Upper lobe of left lung (tissue), 4 donors: ENCODE data around the gene TMEM259.

ENCODE experiments used
- POLR2A ChIP-seq, 4 donors: fragments of 450-650 bp; IDR thresholded peaks; one replicate each; pipeline ENCODE4 v1.5.1; 2016 to 2017; ENCODE audit warnings: antibody characterized with exemption in 4 of 4, mild to moderate bottlenecking in 2 of 4
- TF ChIP-seq, protein P1 (sequence below), 6 experiments: fragments of 450-650 bp in 4 of 6; fragments of 200-600 bp in 2 of 6; sonication (generic) in 2 of 6; IDR thresholded peaks; one replicate each; pipeline ENCODE4 v1.5.1; 2016 to 2019; ENCODE audit warnings: antibody characterized with exemption in 6 of 6

- TF ChIP-seq, protein P1, sequence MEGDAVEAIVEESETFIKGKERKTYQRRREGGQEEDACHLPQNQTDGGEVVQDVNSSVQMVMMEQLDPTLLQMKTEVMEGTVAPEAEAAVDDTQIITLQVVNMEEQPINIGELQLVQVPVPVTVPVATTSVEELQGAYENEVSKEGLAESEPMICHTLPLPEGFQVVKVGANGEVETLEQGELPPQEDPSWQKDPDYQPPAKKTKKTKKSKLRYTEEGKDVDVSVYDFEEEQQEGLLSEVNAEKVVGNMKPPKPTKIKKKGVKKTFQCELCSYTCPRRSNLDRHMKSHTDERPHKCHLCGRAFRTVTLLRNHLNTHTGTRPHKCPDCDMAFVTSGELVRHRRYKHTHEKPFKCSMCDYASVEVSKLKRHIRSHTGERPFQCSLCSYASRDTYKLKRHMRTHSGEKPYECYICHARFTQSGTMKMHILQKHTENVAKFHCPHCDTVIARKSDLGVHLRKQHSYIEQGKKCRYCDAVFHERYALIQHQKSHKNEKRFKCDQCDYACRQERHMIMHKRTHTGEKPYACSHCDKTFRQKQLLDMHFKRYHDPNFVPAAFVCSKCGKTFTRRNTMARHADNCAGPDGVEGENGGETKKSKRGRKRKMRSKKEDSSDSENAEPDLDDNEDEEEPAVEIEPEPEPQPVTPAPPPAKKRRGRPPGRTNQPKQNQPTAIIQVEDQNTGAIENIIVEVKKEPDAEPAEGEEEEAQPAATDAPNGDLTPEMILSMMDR (IDR thresholded peaks at IDR 0.05): no peak
- no peak for TF ChIP-seq POLR2A (IDR thresholded peaks at IDR 0.05)
Observed at GRCh38 chr19:988510-988909, 32.4 kb downstream of the TMEM259 start.
